Smooth muscle cell (in vitro differentiated cells): Measurements from ENCODE around the gene CAPS. TPM values are rescaled to one million over a fixed set of nuclear protein-coding genes. Genes with fewer than 3 reads are reported as not detected.

Experiments used
- DNase-seq: peaks from one replicate; lab custom pipeline; 2025; ENCODE audit not compliant: unreplicated experiment; lab: John Stamatoyannopoulos, UW
- H2AFZ ChIP-seq: fragments of 200-600 bp; sonication (generic); 2 replicates; pipeline ENCODE4 v1.6.0; 2016; ENCODE audit warnings: antibody characterized with exemption, low read depth, mild to moderate bottlenecking
- H3F3A ChIP-seq: fragments of 200-600 bp; sonication (generic); 2 replicates; pipeline ENCODE4 v1.6.0; 2017; ENCODE audit warnings: antibody characterized with exemption, low read depth
- H3K27ac ChIP-seq: fragments of 200-600 bp; sonication (generic); 2 replicates; pipeline ENCODE4 v1.5.1; 2016; ENCODE audit warnings: low read depth, mild to moderate bottlenecking
- H3K27me3 ChIP-seq: fragments of 200-600 bp; sonication (generic); 2 replicates; pipeline ENCODE4 v1.6.1; 2016; ENCODE audit warnings: low read depth, mild to moderate bottlenecking
- H3K36me3 ChIP-seq: fragments of 200-600 bp; sonication (generic); 2 replicates; pipeline ENCODE4 v1.5.1; 2016; ENCODE audit warnings: low read depth
- H3K4me1 ChIP-seq: fragments of 200-600 bp; sonication (generic); 2 replicates; pipeline ENCODE4 v1.5.1; 2016; ENCODE audit warnings: low read depth
- H3K4me2 ChIP-seq: fragments of 200-600 bp; sonication (generic); 2 replicates; pipeline ENCODE4 v1.6.0; 2016; ENCODE audit warnings: mild to moderate bottlenecking
- H3K4me3 ChIP-seq: fragments of 200-600 bp; sonication (generic); 2 replicates; pipeline ENCODE4 v1.5.1; 2016; ENCODE audit warnings: mild to moderate bottlenecking
- H3K79me2 ChIP-seq: fragments of 200-600 bp; sonication (generic); 2 replicates; pipeline ENCODE4 v1.6.0; 2016; ENCODE audit warnings: low read depth, mild to moderate bottlenecking
- H3K9ac ChIP-seq: fragments of 200-600 bp; sonication (generic); 2 replicates; pipeline ENCODE4 v1.6.0; 2016; ENCODE audit warnings: low read depth
- H3K9me3 ChIP-seq: fragments of 200-600 bp; sonication (generic); replicated peaks from 2 replicates; pipeline ENCODE4 v1.5.1; 2016; ENCODE audit warnings: low read depth
- H4K20me1 ChIP-seq: fragments of 200-600 bp; sonication (generic); 2 replicates; pipeline ENCODE4 v1.6.0; 2016; ENCODE audit warnings: low read depth
- WGBS: methylation state at CpG from one replicate; pipeline ENCODE4 v1.1.7; 2016; ENCODE audit warnings: low lambda C conversion rate; 5-methylcytosine and 5-hydroxymethylcytosine counted together
- polyA plus RNA-seq: library from polyadenylated mRNA; unstranded; fragments of >200 nt; fragmentation: Nextera tagmentation; extraction: Ambion mirVana; gene quantifications from 2 replicates; pipeline ENCODE4 v1.2.1, GENCODE V29; 2016
- total RNA-seq: library from RNA; depleted of rRNA; stranded (reverse); fragments of >200 nt; gene quantifications from 2 replicates; pipeline ENCODE4 v1.2.3, GENCODE V29; 2014
- TF ChIP-seq, protein P1 (sequence below): fragments of 200-600 bp; sonication (generic); IDR thresholded peaks from 2 replicates; pipeline ENCODE4 v1.5.1; 2017; ENCODE audit warnings: borderline replicate concordance, mild to moderate bottlenecking, antibody characterized with exemption; ENCODE audit not compliant: insufficient read depth, poor library complexity, severe bottlenecking

The CAPS gene
- total and polyA plus RNA-seq, 2 experiments from 2014 or later: 5.1 to 17.3 TPM

DNA sequence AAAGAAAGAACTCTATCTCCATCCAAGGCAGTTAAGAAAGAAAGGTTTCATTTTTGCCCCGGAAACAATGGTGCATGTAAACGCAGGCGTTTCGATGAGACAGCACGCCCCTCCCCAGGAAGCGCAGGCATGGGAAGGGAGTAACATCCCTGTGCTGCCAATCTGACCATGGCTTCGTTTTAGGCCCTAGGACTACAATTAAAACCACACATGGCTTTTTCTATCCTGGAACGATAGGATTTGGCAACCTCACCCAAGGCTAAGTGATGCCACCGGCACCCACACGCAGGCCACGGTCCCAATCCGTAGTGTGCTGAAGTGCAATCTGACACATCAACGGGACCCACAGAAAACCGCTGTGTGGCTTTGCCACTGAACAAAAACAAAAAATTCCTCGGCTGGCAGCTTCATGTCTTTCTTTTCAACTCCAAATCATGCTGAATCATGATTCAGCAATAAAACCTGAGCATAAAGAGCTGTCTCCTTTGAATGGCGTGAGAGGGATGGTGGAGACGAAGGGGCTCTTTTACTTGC lies 39.7 kb downstream of the CAPS start:
- Histone ChIP-seq H3K9ac (peak overlapping the region; percentile 16), H3K27ac (peak overlapping the region; percentile 77), H3K79me2 (peaks cover 91% of the 10 kb centered on the region), H3K4me3 (peak overlapping the region; percentile 31), H3K4me2 (peak overlapping the region; percentile 76), H4K20me1 (peaks cover 100% of the 10 kb centered on the region), H3F3A (peaks cover 16% of the 10 kb centered on the region), H3K27me3 (no peaks in the 10 kb centered on the region), H3K4me1 (peaks cover 65% of the 10 kb centered on the region), H3K36me3 (no peaks in the 10 kb centered on the region), H2AFZ (no peak overlapping the region), H3K9me3 (no peaks in the 10 kb centered on the region)
- TF ChIP-seq, protein P1, sequence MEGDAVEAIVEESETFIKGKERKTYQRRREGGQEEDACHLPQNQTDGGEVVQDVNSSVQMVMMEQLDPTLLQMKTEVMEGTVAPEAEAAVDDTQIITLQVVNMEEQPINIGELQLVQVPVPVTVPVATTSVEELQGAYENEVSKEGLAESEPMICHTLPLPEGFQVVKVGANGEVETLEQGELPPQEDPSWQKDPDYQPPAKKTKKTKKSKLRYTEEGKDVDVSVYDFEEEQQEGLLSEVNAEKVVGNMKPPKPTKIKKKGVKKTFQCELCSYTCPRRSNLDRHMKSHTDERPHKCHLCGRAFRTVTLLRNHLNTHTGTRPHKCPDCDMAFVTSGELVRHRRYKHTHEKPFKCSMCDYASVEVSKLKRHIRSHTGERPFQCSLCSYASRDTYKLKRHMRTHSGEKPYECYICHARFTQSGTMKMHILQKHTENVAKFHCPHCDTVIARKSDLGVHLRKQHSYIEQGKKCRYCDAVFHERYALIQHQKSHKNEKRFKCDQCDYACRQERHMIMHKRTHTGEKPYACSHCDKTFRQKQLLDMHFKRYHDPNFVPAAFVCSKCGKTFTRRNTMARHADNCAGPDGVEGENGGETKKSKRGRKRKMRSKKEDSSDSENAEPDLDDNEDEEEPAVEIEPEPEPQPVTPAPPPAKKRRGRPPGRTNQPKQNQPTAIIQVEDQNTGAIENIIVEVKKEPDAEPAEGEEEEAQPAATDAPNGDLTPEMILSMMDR: no peak
- 65% methylated on average over 17 of the region's 17 CpGs for WGBS
- DNase-seq: no peak

DNA sequence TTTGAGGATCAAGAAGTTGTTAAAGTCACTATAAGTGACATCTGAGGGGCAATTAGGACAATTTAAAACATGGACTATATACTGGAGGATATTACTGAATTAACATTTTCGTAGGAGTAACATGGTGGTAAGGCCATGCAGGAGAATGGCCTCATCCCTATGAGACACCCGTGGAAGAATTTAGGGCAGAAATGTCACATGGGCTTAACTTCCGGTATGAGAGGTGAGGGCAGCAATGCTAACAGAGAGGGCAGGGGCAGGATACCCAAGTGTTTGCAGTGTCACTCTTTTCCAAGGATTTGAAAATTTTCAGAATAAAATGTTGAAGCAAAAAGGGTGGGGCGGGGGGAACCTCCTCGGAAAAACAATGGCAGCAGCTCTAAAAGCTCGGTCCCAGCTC lies 40.2 kb downstream of the CAPS start:
- H3K36me3 ChIP-seq: no peaks in the 10 kb centered on the region

DNA sequence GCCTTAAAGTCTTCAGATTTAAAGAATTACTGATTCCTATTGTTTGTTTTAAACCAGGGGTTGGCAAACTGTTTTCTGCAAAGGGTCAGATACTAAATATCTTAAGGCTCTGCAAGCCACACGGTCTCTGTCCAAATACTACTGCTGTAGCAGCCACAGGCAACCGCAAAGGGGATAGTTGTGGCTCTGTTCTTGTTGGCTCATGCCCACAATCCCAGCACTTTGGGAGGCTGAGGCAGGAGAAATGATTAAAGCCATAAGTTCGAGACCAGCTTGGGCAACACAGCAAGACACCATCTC lies 41.5 kb downstream of the CAPS start:
- H3K27ac ChIP-seq: peak overlapping the region; percentile 77
- peaks cover 14% of the 10 kb centered on the region for H3F3A ChIP-seq
- no peaks in the 10 kb centered on the region for H3K9me3 ChIP-seq
- H3K9ac ChIP-seq: no peak overlapping the region
- H3K4me2 ChIP-seq: no peak overlapping the region
- DNase-seq: no peak
- no peaks in the 10 kb centered on the region for H3K36me3 ChIP-seq
- H3K79me2 ChIP-seq: peaks cover 92% of the 10 kb centered on the region
- TF ChIP-seq, protein P1: no peak
- WGBS: 53% methylated on average over 3 of the region's 3 CpGs
- no peak overlapping the region for H3K4me3 ChIP-seq
- H3K27me3 ChIP-seq: no peaks in the 10 kb centered on the region
- H4K20me1 ChIP-seq: peaks cover 100% of the 10 kb centered on the region
- peaks cover 47% of the 10 kb centered on the region for H3K4me1 ChIP-seq
- H2AFZ ChIP-seq: no peak overlapping the region

More for the DNA sequence above, 40.2 kb downstream of the CAPS start:
- H3K4me3 ChIP-seq: peak overlapping the region; percentile 31
- H3K9me3 ChIP-seq: no peaks in the 10 kb centered on the region
- H4K20me1 ChIP-seq: peaks cover 100% of the 10 kb centered on the region
- no peak overlapping the region for H2AFZ ChIP-seq
- peaks cover 60% of the 10 kb centered on the region for H3K4me1 ChIP-seq
- no peak for DNase-seq
- peaks cover 14% of the 10 kb centered on the region for H3F3A ChIP-seq
- TF ChIP-seq, protein P1: no peak
- H3K4me2 ChIP-seq: peak overlapping the region; percentile 76
- peak overlapping the region; percentile 12 for H3K9ac ChIP-seq
- no peaks in the 10 kb centered on the region for H3K27me3 ChIP-seq
- H3K27ac ChIP-seq: peak overlapping the region; percentile 77
- WGBS: 68% methylated on average over 6 of the region's 6 CpGs
- H3K79me2 ChIP-seq: peaks cover 92% of the 10 kb centered on the region

DNA sequence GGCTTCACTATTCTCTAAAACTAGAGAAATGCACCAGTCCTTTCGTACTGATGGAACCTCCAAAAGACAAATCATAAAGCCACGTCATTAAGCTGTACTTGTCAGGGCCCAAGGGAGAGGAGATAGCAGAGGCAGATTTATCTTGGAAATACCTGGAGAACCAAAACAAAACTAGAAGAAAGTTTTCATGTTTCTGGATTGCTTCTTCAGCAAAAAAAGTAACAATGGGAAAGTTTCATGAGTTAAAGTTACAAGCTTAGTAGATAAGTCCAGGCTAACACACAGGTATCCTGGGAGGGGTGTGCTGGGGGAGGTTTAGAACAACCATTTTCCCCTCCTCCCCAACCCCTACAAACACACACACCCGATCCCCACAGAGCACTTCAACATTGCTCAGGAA lies 42.3 kb downstream of the CAPS start:
- no peak overlapping the region for H3K4me3 ChIP-seq
- H3K36me3 ChIP-seq: no peaks in the 10 kb centered on the region
- H3K79me2 ChIP-seq: peaks cover 91% of the 10 kb centered on the region
- DNase-seq: no peak
- H3K9ac ChIP-seq: no peak overlapping the region
- H3K4me2 ChIP-seq: no peak overlapping the region
- no peak overlapping the region for H2AFZ ChIP-seq
- H3K9me3 ChIP-seq: no peaks in the 10 kb centered on the region
- WGBS: 88% methylated on average over 3 of the region's 3 CpGs
- H3K4me1 ChIP-seq: peaks cover 39% of the 10 kb centered on the region
- peaks cover 100% of the 10 kb centered on the region for H4K20me1 ChIP-seq
- TF ChIP-seq, protein P1: no peak
- peaks cover 14% of the 10 kb centered on the region for H3F3A ChIP-seq
- no peaks in the 10 kb centered on the region for H3K27me3 ChIP-seq
- no peak overlapping the region for H3K27ac ChIP-seq
